Inferior parietal cortex (tissue), 1 donor: ENCODE data around the gene CECR2.

Source experiments
- DNase-seq: peaks from one replicate; pipeline ENCODE4 v3.0.0-alpha.2; 2016; ENCODE audit errors: extremely low spot score

The CECR2 gene

GRCh38 chr22:17451316-17451715, 82.1 kb downstream of the CECR2 start:
- no peak for DNase-seq

GRCh38 chr22:17460895-17461294, 91.6 kb downstream of the CECR2 start:
- no peak for DNase-seq

GRCh38 chr22:17470880-17471500, 101.7 kb downstream of the CECR2 start:
- DNase-seq, result no peak

GRCh38 chr22:17471886-17472535, 102.8 kb downstream of the CECR2 start:
- no peak for DNase-seq

GRCh38 chr22:17472932-17473331, 103.7 kb downstream of the CECR2 start:
- DNase-seq, result no peak

- DNase-seq, result no peak
Measured at GRCh38 chr22:17475318-17476230, 106.3 kb downstream of the CECR2 start.

- DNase-seq, result no peak
Measured at GRCh38 chr22:17476838-17477237, 107.6 kb downstream of the CECR2 start.

GRCh38 chr22:17477391-17477833, 108.2 kb downstream of the CECR2 start:
- DNase-seq, result no peak

GRCh38 chr22:17479135-17479534, 109.9 kb downstream of the CECR2 start:
- no peak for DNase-seq

- DNase-seq, result no peak
Measured at GRCh38 chr22:17481424-17481823, 112.2 kb downstream of the CECR2 start.

GRCh38 chr22:17483688-17484372, 114.6 kb downstream of the CECR2 start:
- DNase-seq, result no peak

- no peak for DNase-seq
Measured at GRCh38 chr22:17484608-17485007, 115.3 kb downstream of the CECR2 start.

- DNase-seq, result no peak
Measured at GRCh38 chr22:17486313-17486712, 117.1 kb downstream of the CECR2 start.

- no peak for DNase-seq
Measured at GRCh38 chr22:17486719-17487118, 117.5 kb downstream of the CECR2 start.

- DNase-seq, result no peak
Measured at GRCh38 chr22:17489101-17489500, 119.8 kb downstream of the CECR2 start.

- DNase-seq, result no peak
Measured at GRCh38 chr22:17491090-17491640, 121.9 kb downstream of the CECR2 start.

GRCh38 chr22:17492247-17492646, 123.0 kb downstream of the CECR2 start:
- DNase-seq, result no peak

GRCh38 chr22:17493419-17493981, 124.2 kb downstream of the CECR2 start:
- DNase-seq, result no peak

GRCh38 chr22:17496841-17497240, 127.6 kb downstream of the CECR2 start:
- no peak for DNase-seq

- peak; percentile 90 for DNase-seq
Measured at GRCh38 chr22:17501679-17502285, 132.5 kb downstream of the CECR2 start.

- DNase-seq, result no peak
Measured at GRCh38 chr22:17508110-17508509, 138.8 kb downstream of the CECR2 start.
